Heart right ventricle (tissue), 16 donors: ENCODE measurements around the gene SGCG. TPM values are rescaled to one million over a fixed set of nuclear protein-coding genes. Genes with fewer than 3 reads are reported as not detected.
A peak's percentile ranks its signal among the peaks of the same experiment; 100 is the strongest.

Experiments
- ATAC-seq, 8 donors: fragments of 200-7000 bp; cut with Tn5 transposase; one replicate each; pipeline ENCODE4 v1.9.1; 2020; ENCODE audit warnings: mild to moderate bottlenecking in 8 of 8, moderate library complexity in 8 of 8, moderate number of reproducible peaks in 1 of 8
- DNase-seq, 2 donors: peaks; one replicate each; pipeline ENCODE4 v3.0.0-alpha.2; 2020
- H3K27ac ChIP-seq, 10 donors: fragments of 200-600 bp; sonication (generic) in 2 of 10; one replicate each; pipeline versions ENCODE4 v1.5.0 to v1.8.0; 2020 to 2022; ENCODE audit warnings: mild to moderate bottlenecking in 3 of 10
- H3K27me3 ChIP-seq, 7 donors: fragments of 200-600 bp; one replicate each; pipeline ENCODE4 v1.8.0; 2021 to 2022; ENCODE audit warnings: mild to moderate bottlenecking in 2 of 7
- H3K36me3 ChIP-seq, 9 donors: fragments of 200-600 bp; sonication (generic) in 1 of 9; one replicate each; pipeline versions ENCODE4 v1.5.0 to v1.8.0; 2020 to 2022; ENCODE audit warnings: mild to moderate bottlenecking in 2 of 9
- H3K4me1 ChIP-seq, 9 donors: fragments of 200-600 bp; sonication (generic) in 1 of 9; one replicate each; pipeline versions ENCODE4 v1.5.0 to v1.8.0; 2020 to 2022; ENCODE audit warnings: mild to moderate bottlenecking in 4 of 9
- H3K4me3 ChIP-seq, 10 donors: fragments of 200-600 bp; sonication (generic) in 2 of 10; one replicate each; pipeline versions ENCODE4 v1.5.0 to v1.8.0; 2020 to 2022; ENCODE audit warnings: mild to moderate bottlenecking in 7 of 10, moderate library complexity in 2 of 10
- H3K9me3 ChIP-seq, 11 donors: fragments of 200-600 bp in 10 of 11; sonication (generic) in 2 of 11; one replicate each; pipeline versions ENCODE4 v1.5.0 to v1.8.0; 2013 to 2022; ENCODE audit warnings: mild to moderate bottlenecking in 2 of 11, control low read depth in 1 of 11, moderate library complexity in 1 of 11
- CTCF ChIP-seq, 9 donors: fragments of 200-600 bp; sonication (generic) in 2 of 9; IDR thresholded peaks; one replicate each; pipeline versions ENCODE4 v1.5.0 to v1.8.0; 2021 to 2022; ENCODE audit warnings: antibody characterized with exemption in 9 of 9, mild to moderate bottlenecking in 5 of 9, moderate library complexity in 1 of 9
- WGBS, 2 donors: extraction: QIAGEN DNeasy Blood & Tissue Kit; methylation state at CpG; one replicate each; pipeline ENCODE4 v1.1.7; 2013; ENCODE audit warnings: inconsistent platforms in 1 of 2; 5-methylcytosine and 5-hydroxymethylcytosine counted together
- intact Hi-C, 10 donors: fragments of 100-400 bp; cut with DNase I; formaldehyde crosslinking; loops; one replicate each; pipeline versions ENCODE4 v1.11.1 to v1.14.2; 2022
- polyA plus RNA-seq, 2 donors: library from polyadenylated mRNA; stranded (reverse); fragments of 200-250 nt; gene quantifications; one replicate each; pipeline ENCODE4 v1.2.3, GENCODE V29; 2013
- total RNA-seq, 10 donors: library from RNA; stranded (reverse); fragmentation: NEBNext Ultra II Directional in 3 of 10; extraction: Animal tissue kit (Norgen Biotek cat#: 25700) in 3 of 10; gene quantifications; one replicate each; pipeline versions ENCODE4 v1.2.1 to v1.2.4, GENCODE V29; 2021 to 2023
- donor health status: Arrhythmogenic right ventricular cardiomyopathy.
- donor health status: ischemic (EF 13 %, LVEDD 7.1; RV severe dilation, severe dysfunction).
- donor health status: healthy with polysubstance abuse.
- donor health status: DM: no; HTN: yes; CAD: no.
- donor health status: DM: no; HTN: no; CAD: no.
- donor health status: ischemic (EF 25% LVEDD 6.9; RV normal size, moderate dysfunction).
- donor health status: ischemic (EF 25% LVEDD 5.7; RV mildly dilated, moderate dysfunction).
- donor health status: healthy.
- donor health status: DM: yes; HTN: yes; CAD: no.
- donor health status: Ischemic cardiomyopathy.
- donor health status: ischemic (EF 35%, LVEDD 5.7; RV mildly dilated, moderate dysfunction).
- donor health status: nonischemic (EF 11% LVEDD 7.7; RV severe dilation, severe dysfunction).
- donor health status: DM: yes; HTN: yes; CAD: no.
- donor health status: PGD.
- donor health status: ischemic (EF 29% LVEDD 5.4; RV normal size, mild dysfunction).
- donor health status: nonischemic (EF 23%, LVEDD 6.1; RV moderate dilation, normal function).

Gene SGCG
- total and polyA plus RNA-seq, 12 donors = 26.9 to 191 (median 149) TPM

GRCh38 chr13:23157781-23158180 lies 23.0 kb upstream of the SGCG start:
- H3K36me3 ChIP-seq = no peaks in the 10 kb centered on the region
- peaks cover 0 to 8% (median 0%) of the 10 kb centered on the region in 9 donors for H3K4me1 ChIP-seq
- WGBS, 2 donors = 40 to 49% methylated on average over 7 of the region's 7 CpGs
- intact Hi-C loops = no loop called here
- ATAC-seq = no peak
- H3K4me3 ChIP-seq = no peak overlapping the region
- H3K27ac ChIP-seq = no peak overlapping the region
- TF ChIP-seq CTCF (IDR thresholded peaks at IDR 0.05) = no peak
- no peak for DNase-seq
- peaks cover 0 to 33% (median 21%) of the 10 kb centered on the region in 7 donors for H3K27me3 ChIP-seq
- H3K9me3 ChIP-seq = peaks cover 0 to 7% (median 0%) of the 10 kb centered on the region in 11 donors

GRCh38 chr13:23159205-23159759 lies 21.5 kb upstream of the SGCG start:
- DNase-seq (peak; percentile 33), ATAC-seq (peak in 6 of 8 donors; percentile 61 to 80 (median 66))
- peak; percentile 17 to 71 (median 57) for TF ChIP-seq CTCF (IDR thresholded peaks at IDR 0.05)
- no peak overlapping the region for H3K27ac ChIP-seq
- peak overlapping the region in 9 of 10 donors; percentile 11 to 53 (median 49) for H3K4me3 ChIP-seq
- peaks cover 0 to 8% (median 0%) of the 10 kb centered on the region in 9 donors for H3K4me1 ChIP-seq
- no peaks in the 10 kb centered on the region for H3K9me3 ChIP-seq
- WGBS, 2 donors = 6 to 7% methylated on average over 24 to 25 of the region's 25 CpGs
- H3K27me3 ChIP-seq = peaks cover 0 to 33% (median 21%) of the 10 kb centered on the region in 7 donors
- H3K36me3 ChIP-seq = no peaks in the 10 kb centered on the region
- intact Hi-C loops = no loop called here

GRCh38 chr13:23159760-23160637 lies 20.8 kb upstream of the SGCG start:
- no peak for TF ChIP-seq CTCF (IDR thresholded peaks at IDR 0.05)
- Histone ChIP-seq H3K27me3 (peaks cover 0 to 33% (median 21%) of the 10 kb centered on the region in 7 donors), H3K9me3 (no peaks in the 10 kb centered on the region), H3K4me3 (peak overlapping the region in 9 of 10 donors; percentile 11 to 53 (median 49)), H3K27ac (no peak overlapping the region), H3K36me3 (no peaks in the 10 kb centered on the region), H3K4me1 (peaks cover 0 to 8% (median 0%) of the 10 kb centered on the region in 9 donors)
- ATAC-seq (peak; percentile 19 to 81 (median 32)), DNase-seq (no peak)
- intact Hi-C loops = no loop called here
- 0 to 1% methylated on average over 67 to 79 of the region's 79 CpGs for WGBS, 2 donors

GRCh38 chr13:23160638-23161480 lies 19.9 kb upstream of the SGCG start:
- ATAC-seq = no peak
- no peak overlapping the region for H3K27ac ChIP-seq

More at GRCh38 chr13:23160638-23161480, 19.9 kb upstream of the SGCG start:
- Histone ChIP-seq H3K9me3 (peaks cover 0 to 3% (median 0%) of the 10 kb centered on the region in 11 donors), H3K4me3 (peak overlapping the region in 7 of 10 donors; percentile 40 to 53 (median 50)), H3K27me3 (peaks cover 0 to 33% (median 21%) of the 10 kb centered on the region in 7 donors), H3K36me3 (no peaks in the 10 kb centered on the region), H3K4me1 (peaks cover 0 to 8% (median 0%) of the 10 kb centered on the region in 9 donors)
- WGBS, 2 donors = 39 to 43% methylated on average over 19 of the region's 19 CpGs
- intact Hi-C loops = no loop called here
- no peak for DNase-seq
- peak in 2 of 9 donors; percentile 27 to 37 for TF ChIP-seq CTCF (IDR thresholded peaks at IDR 0.05)
